Endodermal cell (in vitro differentiated cells): Measurements from ENCODE around the gene OSBPL6. TPM values are rescaled to one million over a fixed set of nuclear protein-coding genes. Genes with fewer than 3 reads are reported as not detected.

Source experiments
- DNase-seq: peaks from one replicate; pipeline ENCODE4 v3.0.0-alpha.2; 2017
- H3K27ac ChIP-seq: 2 replicates; pipeline ENCODE4 v1.5.1; 2013; ENCODE audit warnings: mild to moderate bottlenecking, low read depth, low read length, moderate library complexity
- H3K27me3 ChIP-seq: 2 replicates; pipeline ENCODE4 v1.6.1; 2013; ENCODE audit warnings: mild to moderate bottlenecking, low read length, moderate library complexity; ENCODE audit not compliant: insufficient read depth, control insufficient read depth, poor library complexity, severe bottlenecking
- H3K36me3 ChIP-seq: 2 replicates; pipeline ENCODE4 v1.7.0; 2013; ENCODE audit warnings: mild to moderate bottlenecking, low read length, moderate library complexity; ENCODE audit not compliant: control insufficient read depth, insufficient read depth
- H3K4me1 ChIP-seq: one replicate; pipeline ENCODE4 v1.7.0; 2013; ENCODE audit warnings: low read length; ENCODE audit not compliant: control insufficient read depth, insufficient read depth
- H3K4me3 ChIP-seq: 2 replicates; pipeline ENCODE4 v1.5.1; 2013; ENCODE audit warnings: mild to moderate bottlenecking, low read length, moderate library complexity
- H3K9ac ChIP-seq: 2 replicates; pipeline ENCODE4 v1.6.1; 2013; ENCODE audit warnings: mild to moderate bottlenecking, low read length, moderate library complexity; ENCODE audit not compliant: poor library complexity, severe bottlenecking; ENCODE audit errors: extremely low read depth
- H3K9me3 ChIP-seq: 2 replicates; pipeline ENCODE4 v1.6.1; 2013; ENCODE audit warnings: mild to moderate bottlenecking, low read length, moderate library complexity; ENCODE audit not compliant: control insufficient read depth
- H3K27ac Mint-ChIP-seq: 2 replicates; pipeline ENCODE4 v1.8.0; 2020; ENCODE audit warnings: mixed read lengths
- H3K27me3 Mint-ChIP-seq: 2 replicates; pipeline ENCODE4 v1.8.0; 2021; ENCODE audit warnings: mild to moderate bottlenecking, mixed read lengths; ENCODE audit not compliant: insufficient read depth
- H3K36me3 Mint-ChIP-seq: 2 replicates; pipeline ENCODE4 v1.8.0; 2020; ENCODE audit warnings: low read depth, mixed read lengths
- H3K4me1 Mint-ChIP-seq: 2 replicates; pipeline ENCODE4 v1.8.0; 2020; ENCODE audit warnings: mixed read lengths
- H3K4me3 Mint-ChIP-seq: 2 replicates; pipeline ENCODE4 v1.8.0; 2020; ENCODE audit warnings: mild to moderate bottlenecking, moderate library complexity, mixed read lengths
- H3K9me3 Mint-ChIP-seq: 2 replicates; pipeline ENCODE4 v1.8.0; 2020; ENCODE audit warnings: mild to moderate bottlenecking, mixed read lengths
- CTCF ChIP-seq: fragments of 200-600 bp; sonication (generic); conservative IDR thresholded peaks from 2 replicates; pipeline ENCODE4 v1.5.0; 2021; ENCODE audit warnings: antibody characterized with exemption, mild to moderate bottlenecking
- WGBS, 2 experiments: methylation state at CpG; one replicate each; pipeline versions ENCODE4 v1.1.5 to v1.1.7; 2013; ENCODE audit warnings: missing lambda C conversion rate in 2 of 2, mixed read lengths in 1 of 2; ENCODE audit not compliant: insufficient coverage in 1 of 2, insufficient read length in 1 of 2; 5-methylcytosine and 5-hydroxymethylcytosine counted together
- total RNA-seq, 2 donors: library from RNA; stranded (reverse); fragmentation: NEBNext Ultra II Directional in 1 of 2; extraction: Animal tissue kit (Norgen Biotek cat#: 25700) in 1 of 2; gene quantifications; 2 replicates in 1 of 2; 3 replicates in 1 of 2; pipeline ENCODE4 v1.2.1, GENCODE V29; 2021

The OSBPL6 gene
- total RNA-seq, 2 donors from 2014 or later, result 3.4 to 3.6 TPM

GRCh38 chr2:178366412-178366811 lies 172.1 kb downstream of the OSBPL6 start:
- H3K27ac ChIP-seq, result no peak overlapping the region

GRCh38 chr2:178367344-178367743 lies 173.0 kb downstream of the OSBPL6 start:
- H3K9me3 Mint-ChIP-seq, result no peaks in the 10 kb centered on the region
- peaks cover 1% of the 10 kb centered on the region for H3K4me1 Mint-ChIP-seq
- no peak for DNase-seq
- TF ChIP-seq CTCF, result no peak
- Histone ChIP-seq H3K27me3 (no peaks in the 10 kb centered on the region), H3K36me3 (no peaks in the 10 kb centered on the region), H3K27ac (no peak overlapping the region), H3K9me3 (no peaks in the 10 kb centered on the region), H3K4me3 (no peak overlapping the region), H3K4me1 (no peaks in the 10 kb centered on the region), H3K9ac (no peak overlapping the region)
- no peaks in the 10 kb centered on the region for H3K36me3 Mint-ChIP-seq
- no peak overlapping the region for H3K27ac Mint-ChIP-seq
- H3K4me3 Mint-ChIP-seq, result no peak overlapping the region
- no peaks in the 10 kb centered on the region for H3K27me3 Mint-ChIP-seq
- 96% methylated on average over 1 of the region's 1 CpG; no CpG with 5 or more reads in 1 of the 2 experiments for WGBS, 2 experiments

More at GRCh38 chr2:178366412-178366811, 172.1 kb downstream of the OSBPL6 start:
- Mint-ChIP-seq H3K9me3 (no peaks in the 10 kb centered on the region), H3K27ac (no peak overlapping the region), H3K36me3 (no peaks in the 10 kb centered on the region), H3K4me1 (no peaks in the 10 kb centered on the region), H3K4me3 (no peak overlapping the region), H3K27me3 (no peaks in the 10 kb centered on the region)
- H3K27me3 ChIP-seq, result no peaks in the 10 kb centered on the region
- no peak overlapping the region for H3K4me3 ChIP-seq
- H3K4me1 ChIP-seq, result no peaks in the 10 kb centered on the region
- no peak for DNase-seq
- 80 to 97% methylated on average over 1 to 3 of the region's 4 CpGs for WGBS, 2 experiments
- no peaks in the 10 kb centered on the region for H3K36me3 ChIP-seq
- no peak for TF ChIP-seq CTCF
- H3K9me3 ChIP-seq, result no peaks in the 10 kb centered on the region
- H3K9ac ChIP-seq, result no peak overlapping the region

- no peak overlapping the region for H3K27ac Mint-ChIP-seq
- Histone ChIP-seq H3K9ac (no peak overlapping the region), H3K27ac (no peak overlapping the region), H3K36me3 (peaks cover 6% of the 10 kb centered on the region), H3K4me1 (no peaks in the 10 kb centered on the region), H3K9me3 (no peaks in the 10 kb centered on the region), H3K27me3 (no peaks in the 10 kb centered on the region), H3K4me3 (no peak overlapping the region)
- no peaks in the 10 kb centered on the region for H3K36me3 Mint-ChIP-seq
- no peak overlapping the region for H3K4me3 Mint-ChIP-seq
- TF ChIP-seq CTCF, result no peak
- DNase-seq, result no peak
- peaks cover 2% of the 10 kb centered on the region for H3K4me1 Mint-ChIP-seq
- H3K9me3 Mint-ChIP-seq, result no peaks in the 10 kb centered on the region
- H3K27me3 Mint-ChIP-seq, result no peaks in the 10 kb centered on the region
- WGBS, 2 experiments, result 86 to 94% methylated on average over 1 of the region's 1 CpG
These were observed 180.6 kb downstream of the OSBPL6 start for GRCh38 chr2:178374865-178375264.
